Stimulated activated CD8-positive, alpha-beta memory T cell treated with anti-CD3 and anti-CD28 coated beads, Interleukin-7, amount 100 ng/mL, for 24 hours (primary cell): Measurements from ENCODE around the gene CLSTN1.
A peak's percentile ranks its signal among the peaks of the same experiment; 100 is the strongest.

Source experiments
- DNase-seq: peaks from one replicate; pipeline ENCODE4 v3.0.0-alpha.2; 2020; ENCODE audit warnings: low read depth

The CLSTN1 gene

DNA sequence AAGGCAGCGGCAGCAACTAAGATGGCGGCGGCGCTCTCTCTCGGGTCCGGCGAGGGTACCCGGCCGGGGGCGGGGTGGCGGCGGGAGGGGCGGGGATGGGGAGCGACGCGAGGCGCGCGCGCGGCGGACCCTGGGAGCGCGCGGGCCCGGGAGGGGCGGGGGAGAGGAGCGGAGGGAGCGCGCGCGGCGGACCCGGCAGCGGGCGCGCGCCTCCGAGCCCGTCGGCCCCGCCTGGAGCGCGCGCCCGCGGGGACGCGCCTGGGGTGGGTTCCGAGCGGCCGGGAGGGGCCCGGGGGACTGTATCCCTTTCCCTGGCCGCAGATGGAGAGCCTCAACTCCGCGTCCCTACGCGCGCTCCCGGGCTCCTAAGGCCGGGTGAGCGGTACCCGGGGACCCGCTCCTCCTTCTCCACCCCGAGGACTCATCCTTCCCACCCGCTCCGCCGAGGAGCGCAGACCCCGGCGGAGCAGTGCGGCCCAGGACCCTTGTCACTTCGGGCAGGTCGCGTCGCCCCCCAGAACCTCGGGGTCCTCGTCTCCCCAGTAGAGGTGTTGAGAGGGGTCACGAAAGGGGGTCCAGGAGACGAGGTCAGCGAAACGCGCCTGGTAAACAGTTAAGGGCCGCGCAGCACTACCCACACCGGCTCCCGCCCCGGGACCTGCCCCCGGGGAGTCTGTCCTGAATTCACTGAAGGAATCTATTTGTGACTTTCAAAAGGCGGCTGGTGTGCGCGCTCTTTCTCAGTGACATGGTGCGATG lies at the start of gene CLSTN1:
Gene CLSTN1, minus strand, starts transcription at position 23 of the 759 bp plus-strand sequence. CDS start 232 bp downstream, outside the sequence.
- peak; percentile 83 for DNase-seq

DNA sequence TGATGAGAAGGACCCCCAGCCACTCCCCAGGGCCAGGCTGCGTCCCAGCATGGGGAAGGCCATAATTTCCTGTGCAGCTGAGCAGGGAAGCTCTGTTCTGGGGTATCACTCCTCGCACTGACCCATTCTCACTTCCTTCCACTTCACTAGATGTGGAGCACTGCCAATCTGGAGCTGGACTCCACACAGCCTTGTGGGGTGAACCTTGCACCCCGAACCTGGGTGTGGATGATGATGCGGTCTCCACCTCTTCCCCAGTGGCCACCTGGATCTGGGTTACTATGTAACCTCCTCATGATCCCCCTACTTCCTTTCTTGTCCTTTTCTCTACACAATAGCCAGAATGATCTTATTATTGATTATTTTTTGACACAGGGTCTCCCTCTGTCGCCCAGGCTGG lies 49.6 kb upstream of the CLSTN1 start:
- DNase-seq = no peak

DNA sequence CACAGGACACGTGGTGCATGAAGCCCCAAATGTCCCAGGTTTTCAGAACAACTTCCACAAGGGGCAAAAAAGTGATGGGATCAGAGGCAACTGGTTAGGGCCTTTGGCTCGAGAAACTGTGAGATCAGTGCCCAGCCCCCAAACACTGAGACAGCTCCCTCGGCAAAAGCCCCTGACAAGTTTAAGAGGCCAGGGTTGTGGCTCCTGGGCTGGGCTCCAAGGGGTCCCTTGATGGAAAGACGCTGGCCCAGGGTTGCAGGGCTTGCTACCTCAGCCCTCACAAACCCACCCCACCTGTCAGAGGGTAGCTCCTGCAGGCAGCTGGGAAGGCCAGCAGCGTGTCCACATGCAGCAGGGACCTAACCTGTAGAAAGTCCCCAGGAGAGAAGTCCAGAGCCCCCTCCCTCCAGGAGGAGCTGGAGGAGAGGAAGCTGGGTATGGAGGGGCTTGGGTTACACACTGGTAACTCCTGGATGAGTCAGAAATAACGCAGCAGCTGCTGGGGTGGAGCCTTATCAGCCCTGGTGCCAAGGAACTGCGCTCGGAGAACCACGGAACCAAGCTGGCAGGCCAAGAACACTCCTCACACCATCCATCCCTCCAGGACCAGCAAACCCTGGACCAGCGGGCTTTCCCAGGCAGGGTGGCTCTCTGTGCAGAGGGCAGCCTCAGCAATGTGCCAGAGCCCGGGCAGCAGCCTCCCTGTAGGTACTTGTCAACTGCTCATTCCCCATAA lies 48.8 kb upstream of the CLSTN1 start:
- no peak for DNase-seq

DNA sequence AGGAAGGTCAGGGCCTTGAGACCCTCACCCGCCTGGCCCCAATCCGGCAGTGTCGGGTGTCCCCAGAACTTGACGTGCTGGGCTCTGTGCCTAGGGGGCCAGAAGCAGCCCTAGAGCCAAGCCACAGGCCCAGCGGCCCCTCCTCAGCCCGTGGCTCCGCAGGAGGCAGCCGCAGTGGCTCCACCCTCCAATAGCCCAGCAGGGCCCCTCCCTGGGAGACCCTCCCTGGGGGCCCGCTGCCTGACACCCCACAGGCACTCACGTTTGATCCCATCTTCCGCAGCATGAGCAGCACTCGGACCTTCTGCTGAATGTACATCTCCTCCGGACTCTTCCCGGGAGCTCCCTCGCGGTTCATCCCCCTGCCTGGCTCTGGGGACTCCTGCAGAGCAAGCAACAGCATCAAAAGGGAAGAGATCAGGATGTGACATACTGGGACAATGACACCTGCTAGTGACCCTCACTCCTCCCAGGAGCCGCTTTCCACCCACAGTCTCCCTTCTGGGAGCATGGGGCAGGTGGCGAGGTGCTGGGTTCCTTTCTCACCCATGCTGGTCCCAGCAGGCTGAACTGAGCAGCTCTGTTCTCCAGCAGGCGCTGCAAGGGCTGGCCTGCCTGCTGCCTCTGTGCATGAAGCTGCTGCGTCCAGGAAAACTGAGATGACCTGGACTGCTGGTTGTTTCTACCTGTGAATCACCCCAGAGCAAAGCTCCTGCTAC lies 48.1 kb upstream of the CLSTN1 start:
- no peak for DNase-seq

DNA sequence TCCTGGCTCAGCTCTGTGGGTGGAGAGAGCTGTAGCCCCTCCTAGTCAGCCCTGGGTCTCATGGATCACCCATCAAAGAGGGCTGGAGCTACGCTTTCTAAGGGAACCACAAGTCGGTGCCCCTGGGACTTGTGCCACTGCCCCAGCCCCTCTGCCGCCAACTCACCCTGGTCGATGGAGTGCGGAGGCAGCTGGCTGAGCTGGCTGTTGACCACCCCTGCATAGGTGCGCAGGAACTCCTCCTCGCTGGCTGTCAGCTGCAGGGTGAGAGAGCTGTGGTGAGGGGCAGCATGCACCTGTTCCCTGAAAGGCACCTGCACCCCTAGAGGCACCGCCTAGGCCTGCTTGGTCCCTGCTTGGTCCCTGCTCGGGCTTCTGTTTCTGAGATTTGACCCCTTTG lies 47.3 kb upstream of the CLSTN1 start:
- DNase-seq = no peak

DNA sequence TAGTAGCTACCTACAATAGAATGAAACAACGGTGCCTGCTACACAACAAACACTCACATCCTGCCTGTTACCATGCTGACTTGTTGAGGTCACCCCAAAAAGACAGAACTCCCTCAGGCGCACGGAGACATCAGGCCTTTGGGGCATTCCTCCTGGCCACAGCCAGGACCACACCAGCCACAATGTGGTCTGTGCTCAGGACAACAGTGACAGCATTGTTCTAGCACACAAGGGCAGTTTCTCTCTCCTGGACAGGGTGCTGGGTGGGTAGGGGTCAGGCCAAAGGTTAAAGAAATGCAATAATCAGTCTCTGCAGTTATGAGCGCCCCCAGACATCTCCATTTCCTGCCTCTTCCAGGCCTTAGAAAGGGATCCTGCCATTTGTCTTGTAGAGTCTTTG lies 46.8 kb upstream of the CLSTN1 start:
- no peak for DNase-seq

DNA sequence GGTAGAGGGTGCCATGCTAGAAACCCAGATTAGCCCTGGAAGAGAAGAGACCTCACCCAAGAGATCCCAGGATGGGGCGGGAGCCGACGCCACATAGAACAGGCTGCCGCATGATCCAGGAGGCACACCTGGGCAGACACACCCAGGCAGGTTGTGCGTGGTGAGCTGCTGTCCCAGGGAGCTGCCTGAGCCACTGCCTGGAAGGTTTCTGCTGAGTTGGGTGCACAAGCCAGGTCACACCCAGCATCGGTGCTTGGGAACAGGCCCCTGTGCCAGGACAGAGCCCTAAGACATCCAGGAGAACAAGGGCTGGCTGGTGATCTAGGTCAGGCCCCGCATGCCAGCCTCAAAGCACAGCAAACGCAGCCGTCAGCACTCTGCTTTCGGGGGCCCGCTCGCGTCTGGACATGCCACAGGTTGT lies 46.1 kb upstream of the CLSTN1 start:
- no peak for DNase-seq

DNA sequence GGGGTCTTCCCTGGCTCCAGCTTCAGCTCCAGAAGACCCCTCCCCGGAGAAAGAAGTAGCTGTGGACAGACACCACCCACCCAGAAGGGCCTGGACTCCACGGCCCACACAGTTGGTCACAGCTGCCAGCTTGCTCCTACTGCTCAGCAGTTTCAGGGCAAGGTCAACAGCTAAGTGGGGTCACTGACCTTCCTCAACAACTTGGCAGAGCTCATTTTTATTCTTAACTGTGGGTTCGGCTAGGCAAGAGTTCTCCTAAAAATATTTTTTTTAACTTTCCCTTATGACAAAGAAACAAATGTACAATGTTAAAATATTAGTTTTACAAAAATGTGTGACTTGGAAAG lies 44.5 kb upstream of the CLSTN1 start:
- no peak for DNase-seq

DNA sequence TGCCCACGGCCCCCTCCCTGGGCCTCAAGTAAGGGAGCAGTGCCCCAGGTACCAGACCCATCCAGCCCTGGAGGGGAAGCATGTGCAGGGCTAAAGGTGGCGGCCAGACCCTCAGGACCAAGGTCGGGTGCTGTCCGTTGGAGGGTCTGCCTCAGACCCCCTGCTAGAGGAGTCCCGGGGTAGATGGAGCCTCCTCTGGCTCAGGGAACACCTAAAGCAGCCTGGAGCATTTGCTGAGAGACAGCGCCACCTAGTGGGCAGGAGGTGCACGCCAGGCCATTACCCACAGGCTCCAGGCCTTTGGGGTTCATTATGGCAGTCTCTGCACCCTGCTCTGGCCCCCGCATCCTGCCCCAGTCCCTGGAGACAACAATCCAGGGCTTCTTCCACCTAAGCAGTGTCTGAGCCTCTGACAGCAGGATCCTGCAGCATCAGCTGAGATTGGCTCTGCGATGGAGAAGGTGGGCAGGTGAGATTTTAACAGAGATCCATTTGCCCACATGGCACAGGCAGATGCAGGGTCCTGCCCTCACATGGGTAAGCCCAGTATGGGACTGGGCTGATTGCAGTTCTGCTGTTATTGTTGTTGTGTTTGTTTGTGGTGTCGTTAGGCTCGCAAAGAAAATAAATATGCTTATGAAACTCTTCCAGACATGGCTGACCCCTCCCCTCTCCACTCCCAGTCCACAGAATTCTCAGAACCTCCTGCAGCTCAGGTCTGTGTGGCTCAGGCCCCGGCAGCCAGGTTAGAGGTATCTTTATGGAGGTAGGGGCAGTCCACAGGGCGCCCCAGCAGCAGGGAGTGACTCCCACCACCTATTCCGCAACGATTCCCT lies 43.9 kb upstream of the CLSTN1 start:
- peak; percentile 81 for DNase-seq

DNA sequence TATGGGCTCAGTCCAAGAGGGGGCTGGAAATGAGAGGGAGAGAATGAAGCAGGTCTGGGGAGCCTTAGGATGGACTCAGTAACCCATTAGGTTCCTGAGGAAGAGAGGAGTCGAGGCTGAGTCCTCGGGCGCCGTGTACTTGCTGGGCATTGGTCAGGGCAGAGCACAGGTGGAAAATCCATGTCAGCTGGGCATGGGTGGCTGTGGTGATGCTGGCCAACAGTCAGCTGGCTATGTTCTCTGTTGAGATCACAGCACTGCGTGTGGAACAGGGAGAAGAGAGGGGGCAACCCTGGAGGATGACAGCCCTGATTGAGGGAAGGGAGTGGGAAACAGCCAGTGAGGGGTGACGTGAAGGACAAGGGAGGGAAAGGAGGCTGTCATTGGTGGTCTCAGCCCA lies 43.1 kb upstream of the CLSTN1 start:
- no peak for DNase-seq

DNA sequence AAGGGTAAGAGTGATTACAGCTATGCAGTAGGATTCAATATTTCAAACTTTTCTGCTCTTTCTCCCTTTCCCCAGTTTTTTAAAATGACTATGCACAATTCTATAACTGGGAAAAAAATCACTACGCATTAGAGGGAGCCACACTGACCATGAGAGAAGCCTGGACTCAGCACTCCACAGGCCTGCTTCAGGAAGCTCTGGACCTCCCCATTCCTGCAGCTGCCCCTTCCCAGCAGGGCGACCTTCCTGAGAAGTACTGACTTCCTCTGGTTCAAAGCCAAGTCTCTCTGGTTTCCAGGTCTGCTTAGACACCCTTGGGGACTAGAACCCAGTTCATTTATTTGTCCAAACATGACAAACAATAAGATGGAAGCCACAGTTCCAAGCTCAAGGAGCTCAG lies 42.0 kb upstream of the CLSTN1 start:
- no peak for DNase-seq

DNA sequence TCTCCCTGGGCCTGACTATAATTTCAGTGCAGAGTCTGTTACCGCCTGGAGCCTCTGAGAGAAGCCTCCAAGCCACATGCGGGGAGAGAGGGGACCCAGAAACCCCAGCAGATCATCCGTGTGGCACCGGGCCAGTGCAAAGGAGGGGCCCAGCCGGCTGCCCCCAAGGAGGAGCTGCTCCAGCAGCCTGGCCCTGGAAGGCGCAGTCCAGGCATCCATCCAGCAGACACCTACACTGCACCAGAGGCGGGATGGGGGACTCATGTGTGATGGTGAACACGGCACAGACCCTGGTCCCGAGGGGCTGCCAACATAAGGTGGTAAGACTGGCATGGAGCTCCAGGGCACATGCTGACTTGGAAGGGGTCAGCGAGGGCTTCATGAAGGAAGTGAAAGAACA lies 39.6 kb upstream of the CLSTN1 start:
- DNase-seq = no peak

DNA sequence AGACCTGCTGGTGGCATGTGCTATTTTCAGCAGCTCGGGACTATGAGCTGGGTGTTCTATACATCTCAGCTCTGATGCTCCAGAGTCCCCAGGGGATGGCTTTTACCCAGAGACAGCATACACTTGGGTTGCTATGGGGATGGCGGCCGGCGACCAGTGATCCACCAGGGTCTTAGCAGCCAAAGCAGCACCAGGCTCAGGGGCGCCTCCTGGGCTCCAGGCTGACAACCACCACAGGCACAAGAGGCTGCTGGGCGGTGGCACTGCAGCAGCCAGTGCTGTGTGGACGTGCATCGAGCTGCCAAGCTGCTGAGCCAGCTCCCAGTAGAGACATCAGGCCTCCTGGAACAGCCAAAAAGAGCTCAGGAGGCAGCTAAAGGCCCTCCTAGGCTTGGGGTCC lies 37.6 kb upstream of the CLSTN1 start:
- DNase-seq = no peak

DNA sequence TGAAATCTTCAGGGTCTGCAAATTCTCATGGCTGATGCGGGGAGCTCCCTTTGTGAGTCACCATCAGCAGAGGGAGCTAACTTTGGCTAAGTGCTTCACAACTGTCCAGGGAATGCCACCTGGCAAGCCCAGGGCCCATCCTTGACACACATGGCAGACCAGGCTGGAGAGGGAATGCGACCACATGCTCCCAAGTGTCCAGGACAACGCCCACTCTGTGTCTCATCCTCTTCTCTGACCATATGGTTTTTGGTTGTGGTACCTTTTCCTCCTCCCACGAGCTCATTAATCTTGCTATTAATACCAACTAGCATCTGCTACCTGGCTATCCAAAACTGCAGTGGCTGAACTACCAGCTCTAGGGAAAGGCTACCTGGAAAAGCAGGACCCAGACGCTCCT lies 37.1 kb upstream of the CLSTN1 start:
- DNase-seq = no peak

DNA sequence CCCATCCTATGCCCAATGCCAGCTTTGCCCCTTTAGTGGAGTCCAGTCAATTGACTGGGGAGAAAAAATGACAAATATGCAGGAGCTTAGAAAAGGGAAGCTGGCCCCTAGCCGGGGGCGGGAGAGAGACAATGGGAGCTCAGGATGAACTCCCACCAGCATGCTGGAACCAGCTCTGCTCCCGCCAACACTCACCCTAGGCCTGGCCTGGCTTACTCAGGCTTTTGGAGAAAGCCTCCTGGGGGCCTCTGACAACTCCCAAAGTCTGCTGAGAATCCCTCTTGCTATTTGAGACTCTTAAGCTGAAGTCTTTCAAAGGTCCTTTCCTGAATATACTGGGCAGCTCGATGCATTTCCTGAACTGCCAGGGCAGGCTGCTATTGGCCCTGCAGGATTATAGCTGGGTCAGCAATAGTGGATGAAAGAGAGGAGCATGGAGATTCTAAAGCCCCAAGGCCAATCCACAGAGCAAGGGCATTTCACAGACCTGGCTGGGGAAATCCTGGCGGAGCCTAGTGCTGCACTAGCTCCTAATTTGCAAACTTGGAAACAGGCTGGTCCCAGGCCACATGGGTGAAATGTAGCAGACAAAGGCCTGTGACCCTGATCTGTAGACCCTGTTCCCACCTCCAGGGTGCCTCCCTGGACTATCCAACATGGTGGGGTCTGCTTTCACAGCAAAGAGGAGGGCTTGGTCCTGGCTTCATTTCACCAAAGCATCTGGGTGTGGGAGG lies 35.7 kb upstream of the CLSTN1 start:
- no peak for DNase-seq

DNA sequence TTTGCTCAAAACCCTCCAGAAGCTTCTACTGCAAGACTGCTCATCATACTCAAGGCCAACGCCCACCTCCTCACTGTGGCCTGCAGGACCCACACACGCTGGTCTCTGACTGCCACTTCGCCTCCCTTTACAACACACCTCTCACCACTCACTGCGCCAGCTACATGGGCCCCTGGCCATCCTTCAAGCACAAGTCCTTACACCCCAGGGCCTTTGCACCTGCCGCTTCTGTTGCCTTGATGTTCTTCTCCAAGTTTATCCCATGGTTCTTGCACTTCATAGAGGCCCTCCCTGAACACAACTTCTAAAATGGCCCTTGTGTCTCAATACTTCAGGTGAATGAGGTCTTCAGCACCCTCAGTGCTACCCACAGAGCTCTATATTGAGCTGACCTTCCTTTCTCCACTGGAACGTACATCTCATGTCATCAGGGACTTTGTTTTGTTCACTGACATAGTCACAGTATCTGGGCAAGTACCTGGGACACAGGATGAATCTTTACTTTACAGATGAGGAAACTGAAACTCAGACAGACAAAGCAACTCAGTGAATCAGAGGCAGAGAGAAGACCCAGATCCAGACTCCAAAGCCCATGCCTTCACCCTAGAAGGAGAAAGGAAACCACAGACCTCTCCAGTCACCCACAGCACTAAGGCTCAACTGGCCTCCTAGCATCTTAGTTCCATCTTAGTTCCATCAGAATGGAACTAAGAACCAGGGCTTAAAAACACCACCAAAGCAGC lies 34.7 kb upstream of the CLSTN1 start:
- no peak for DNase-seq

DNA sequence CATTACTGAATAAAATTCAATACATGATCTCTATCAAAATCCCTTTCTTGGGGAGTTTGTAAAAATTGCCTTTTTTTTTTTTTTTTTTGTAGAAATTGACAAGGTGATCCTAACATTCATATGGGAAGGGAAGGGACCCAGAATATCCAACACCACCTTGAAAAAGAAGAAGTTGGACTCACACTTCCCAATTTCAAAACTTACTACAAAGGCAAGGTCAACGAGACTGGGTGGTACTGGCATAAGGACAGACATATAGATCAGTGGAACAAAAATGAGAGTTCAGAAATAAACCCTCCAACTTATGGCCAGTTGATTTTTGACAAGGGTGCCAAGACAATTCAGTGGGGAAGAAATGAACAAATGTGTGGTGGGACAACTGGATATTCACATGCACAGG lies 31.4 kb upstream of the CLSTN1 start:
- no peak for DNase-seq

DNA sequence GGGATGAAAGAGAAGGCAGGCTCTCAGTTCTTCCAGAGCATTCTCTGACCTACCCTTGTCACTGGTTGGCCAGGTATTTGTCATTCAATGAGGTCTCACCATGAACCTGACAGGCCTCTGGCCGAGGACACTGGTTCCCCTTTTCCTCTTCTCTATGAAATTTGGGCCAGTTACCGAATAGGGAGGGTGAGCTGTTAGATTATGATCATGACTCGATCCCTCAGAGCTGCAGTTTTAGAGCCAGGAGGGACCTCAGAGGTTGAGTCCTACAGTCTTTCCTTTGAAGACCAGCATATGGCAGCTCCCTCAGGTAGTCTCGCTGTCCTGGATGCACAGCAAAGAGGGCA lies 29.5 kb upstream of the CLSTN1 start:
- no peak for DNase-seq

DNA sequence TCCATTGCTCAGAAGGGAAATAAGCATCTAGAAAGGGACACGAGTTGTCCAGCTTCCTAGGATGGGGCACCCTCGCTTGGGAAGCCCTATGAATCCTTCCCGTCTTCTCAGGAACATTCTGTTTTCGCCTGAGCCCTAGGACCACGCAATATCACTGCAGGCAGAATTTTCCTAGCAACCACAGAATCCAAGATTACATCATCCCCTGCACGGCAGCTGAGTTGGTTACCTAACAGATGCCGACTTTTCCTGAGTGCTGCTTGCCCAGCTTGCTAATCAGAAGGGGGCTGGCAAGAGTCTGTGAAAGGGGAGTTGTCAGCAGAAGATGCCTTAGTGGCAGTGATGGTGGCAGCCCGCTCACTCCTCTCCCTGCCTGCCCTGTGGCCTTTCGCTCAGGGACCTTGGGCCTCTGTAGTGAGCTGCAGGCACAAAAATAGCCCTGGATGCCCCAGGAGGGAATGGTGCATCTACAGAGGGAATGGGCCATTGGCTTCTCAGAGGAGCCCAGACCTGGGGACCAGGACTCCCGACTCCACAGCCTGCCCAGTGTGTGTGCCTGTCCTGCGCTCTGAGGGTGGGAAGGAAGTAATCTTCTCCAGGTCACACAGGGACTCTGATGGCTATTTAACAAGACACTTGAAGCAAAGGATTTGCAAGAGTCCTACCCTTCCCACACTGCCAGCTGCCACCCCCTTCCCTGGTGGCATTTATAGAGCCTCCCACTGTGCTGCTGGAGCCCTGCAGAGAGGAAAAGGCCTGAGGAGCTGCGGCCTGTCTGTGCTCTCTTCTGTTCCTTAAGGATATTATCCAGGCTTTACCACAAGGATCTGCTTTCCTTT lies 28.9 kb upstream of the CLSTN1 start:
- DNase-seq = no peak

DNA sequence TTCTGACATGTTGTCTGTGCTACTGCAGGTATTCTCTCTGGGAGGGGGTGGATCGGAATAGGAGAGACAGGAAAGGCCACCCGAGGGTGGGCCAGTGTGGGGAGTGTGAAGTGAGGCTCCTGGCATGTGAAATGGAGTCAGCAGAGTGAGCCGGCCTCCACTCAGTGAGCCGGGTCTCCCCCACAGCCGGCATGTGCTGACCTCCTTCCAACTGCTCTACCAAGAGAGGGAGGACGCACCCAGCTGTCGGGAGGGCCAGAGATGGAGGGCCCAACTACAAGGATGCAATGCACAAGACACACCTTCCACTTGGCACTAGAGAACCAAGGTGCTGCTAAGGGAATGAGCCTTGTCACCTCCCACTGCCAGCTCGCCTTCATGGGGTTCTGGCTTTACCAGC lies 28.2 kb upstream of the CLSTN1 start:
- no peak for DNase-seq
